IPS-NIHi11 (cell line): ENCODE results near the gene LRP2.
"Not testable (repeated sequence)": the region's sequence is repeated elsewhere in the genome, so short reads cannot be mapped to it uniquely, and the experiment has no call there.

Source experiments
- DNase-seq: peaks from one replicate; pipeline ENCODE4 v3.0.0; 2012; ENCODE audit warnings: mixed read lengths, low spot score

LRP2 gene

DNA sequence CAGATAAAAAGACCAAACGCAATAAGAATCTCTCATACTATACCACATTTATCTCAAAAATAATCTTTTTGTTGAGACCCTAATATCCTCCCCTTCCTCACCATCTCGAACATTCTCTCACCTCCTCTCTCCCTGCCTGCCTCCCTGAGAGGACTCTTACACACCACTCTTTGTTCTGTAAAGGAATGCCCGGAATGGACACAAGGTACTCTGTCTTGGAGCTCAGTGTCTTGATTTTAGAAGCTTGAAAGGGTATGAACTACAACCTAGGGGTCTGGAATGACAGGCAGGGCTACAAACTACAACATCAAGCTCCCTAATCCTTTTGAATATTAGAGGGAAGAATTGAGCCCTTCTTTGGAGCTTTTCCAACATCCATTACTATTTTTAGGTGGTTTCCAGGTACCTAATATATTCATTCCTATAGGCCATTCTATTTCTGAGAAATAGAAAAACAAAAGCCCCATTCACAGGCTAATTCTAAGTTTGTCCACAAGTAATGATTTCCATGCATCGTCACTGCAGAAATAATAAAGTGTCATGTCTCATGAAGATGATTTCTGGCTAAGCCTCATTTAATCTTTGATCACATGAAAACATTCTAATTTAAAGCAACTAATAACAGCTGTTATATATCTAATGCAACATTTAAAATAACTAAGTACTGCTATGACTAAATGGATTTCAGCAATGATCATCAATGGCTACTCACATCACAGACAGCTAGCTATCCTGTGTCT lies 60.6 kb downstream of the LRP2 start:
- no peak for DNase-seq

DNA sequence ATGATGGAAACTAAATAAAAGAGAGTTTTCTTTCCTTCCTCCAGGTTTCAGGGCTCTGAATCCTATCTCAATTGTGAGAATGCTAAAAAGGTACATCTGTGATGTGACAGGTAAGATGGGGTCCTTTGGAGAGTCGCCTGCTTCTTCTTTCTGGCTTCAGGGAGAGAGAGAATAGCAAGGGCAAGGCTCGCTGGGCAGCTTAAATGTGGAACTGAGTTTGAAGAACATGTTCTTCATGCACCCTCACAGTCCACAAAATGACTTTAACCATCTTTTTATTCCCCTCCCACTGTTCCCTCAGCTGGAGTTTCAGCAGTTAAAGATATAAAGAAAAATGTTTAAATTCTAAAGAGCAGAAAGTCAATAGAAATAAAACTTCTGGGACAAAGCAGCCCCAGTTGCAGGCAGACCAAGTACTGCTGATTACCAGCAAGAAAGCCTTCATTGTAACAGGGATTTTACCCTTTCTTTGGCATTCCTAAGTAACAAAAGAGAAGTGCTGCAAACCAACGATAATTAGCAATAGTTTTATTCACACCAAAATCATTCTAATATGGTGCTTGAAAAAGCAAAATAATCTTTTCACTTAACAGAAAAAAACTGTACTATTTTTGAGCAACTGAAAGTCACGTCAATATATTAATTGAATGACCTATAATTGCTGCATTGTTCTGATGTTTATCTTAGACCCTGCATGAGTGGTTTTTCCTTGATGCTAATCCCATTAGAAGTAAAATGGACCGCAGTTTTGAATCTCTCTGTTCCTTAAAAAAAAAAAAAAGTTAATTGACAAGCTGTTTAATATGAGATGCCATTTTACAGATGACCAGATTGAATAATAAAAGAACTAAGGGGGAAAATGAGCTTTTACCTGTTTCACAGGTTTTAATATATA lies 61.5 kb downstream of the LRP2 start:
- no peak for DNase-seq

DNA sequence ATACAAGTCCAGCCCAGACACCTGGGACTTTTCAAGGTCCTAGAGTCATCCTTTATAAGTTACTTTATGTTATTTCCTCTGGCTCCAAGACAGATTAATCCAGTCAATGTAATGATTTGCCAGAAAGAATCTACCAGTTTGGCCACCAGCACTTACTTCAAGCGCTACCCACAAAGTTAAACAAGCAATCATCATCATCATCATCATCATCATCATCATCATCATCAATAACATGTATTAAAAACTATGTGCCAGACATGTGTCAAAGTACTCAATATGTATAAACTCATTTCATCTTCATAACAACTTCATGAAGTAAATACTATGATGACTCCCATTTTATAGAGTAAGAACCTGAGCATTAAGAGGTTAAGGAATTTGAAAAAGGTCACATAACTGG lies 64.3 kb downstream of the LRP2 start:
- DNase-seq = no peak

DNA sequence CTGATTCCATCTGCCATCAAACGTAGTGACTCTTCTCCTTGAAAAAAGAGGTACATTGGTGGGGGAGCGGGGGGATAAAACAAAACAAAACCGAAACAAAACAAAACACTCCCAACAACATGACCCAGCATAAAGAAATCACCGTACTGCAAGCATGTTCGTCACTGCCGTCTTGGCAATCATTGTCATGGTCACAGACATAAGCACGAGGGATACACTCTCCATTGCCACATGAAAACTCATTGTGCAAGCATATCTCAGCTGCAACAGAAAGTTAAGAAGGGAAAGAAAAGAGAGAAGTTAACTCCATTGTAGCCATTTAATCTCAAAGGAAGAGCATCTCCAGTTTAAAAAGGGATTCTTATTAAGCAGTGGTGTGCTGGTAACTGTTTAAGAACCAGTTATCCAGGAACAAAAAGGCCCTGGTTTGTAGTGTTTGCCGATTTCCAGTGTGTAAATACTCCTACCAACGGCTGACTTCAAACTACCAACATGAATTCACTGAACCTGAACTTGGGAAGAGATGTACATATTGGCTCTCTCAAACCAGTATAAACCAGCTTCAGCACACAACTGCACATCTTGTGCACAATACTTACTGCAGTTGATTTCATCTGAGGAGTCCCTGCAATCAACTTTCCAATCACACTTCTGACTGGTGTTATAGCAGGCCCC lies 68.2 kb downstream of the LRP2 start:
- DNase-seq = no peak

DNA sequence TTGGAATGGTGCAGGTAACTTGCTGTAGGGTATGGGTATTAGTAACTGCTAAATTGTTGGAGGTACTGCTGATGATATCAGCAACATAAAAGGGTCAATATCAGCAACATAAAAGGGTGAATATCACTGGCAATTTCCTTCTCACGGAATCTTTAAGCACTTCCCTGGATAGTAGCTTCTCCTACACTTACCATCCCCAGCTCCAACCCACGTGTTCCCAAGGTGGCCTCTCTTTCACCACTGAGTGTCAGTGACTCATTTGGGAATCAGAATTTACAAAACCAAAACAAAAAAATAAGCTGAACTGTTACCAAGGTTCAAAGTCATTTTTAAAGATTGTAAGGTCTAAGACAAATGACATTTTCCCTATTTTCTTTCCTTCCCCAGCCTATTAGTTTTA lies 70.8 kb downstream of the LRP2 start:
- DNase-seq = no peak

- DNase-seq = no peak
These were observed 71.9 kb downstream of the LRP2 start for GRCh38 chr2:169290433-169290832.

DNA sequence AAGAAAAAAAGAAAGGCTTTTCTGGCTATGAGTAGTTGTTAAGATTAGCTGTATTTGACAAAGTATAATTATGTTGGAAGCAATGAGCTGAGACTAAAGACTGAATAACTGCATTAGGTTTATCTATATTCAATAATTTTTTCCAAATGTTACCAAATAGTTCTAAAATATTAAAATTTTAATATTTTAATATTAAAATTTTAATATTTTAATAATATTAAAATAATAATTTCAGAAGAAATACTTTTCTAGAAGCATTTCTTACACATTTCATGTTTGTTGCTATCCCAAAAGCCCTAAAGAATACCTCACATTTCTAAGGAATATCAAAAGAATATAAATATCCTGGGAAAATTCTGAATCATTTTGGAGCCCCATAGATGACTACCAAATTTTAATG lies 74.7 kb downstream of the LRP2 start:
- no peak for DNase-seq

DNA sequence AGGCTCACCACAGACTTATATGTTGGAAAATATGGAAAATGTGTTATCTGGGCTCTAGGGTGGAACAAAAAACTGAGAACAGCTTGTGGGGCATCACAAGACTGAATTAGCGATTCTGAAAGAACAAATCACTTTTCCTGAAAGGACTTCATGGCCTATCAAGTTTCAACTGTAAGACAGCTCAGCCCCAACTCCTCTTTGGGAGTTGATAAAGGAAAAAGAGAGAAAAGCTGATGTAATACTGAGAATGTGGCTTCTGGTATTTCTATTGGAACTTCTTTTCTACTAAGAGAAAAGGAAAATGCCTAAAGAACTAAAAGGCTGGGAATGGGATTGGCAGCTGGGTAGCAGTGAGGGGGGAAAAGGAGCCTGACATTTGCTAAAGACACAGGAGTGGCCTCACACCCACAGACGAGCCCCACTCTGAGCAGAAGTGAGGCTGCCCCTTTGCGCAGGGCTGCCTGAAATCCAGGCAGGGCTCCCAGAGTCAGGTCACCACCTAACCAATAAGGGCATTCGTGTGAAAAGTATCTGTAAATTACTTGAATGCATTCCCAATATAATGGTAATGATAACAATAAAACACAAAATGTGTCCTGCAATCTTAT lies 75.6 kb downstream of the LRP2 start:
- DNase-seq = no peak

GRCh38 chr2:169285531-169286235 lies 76.7 kb downstream of the LRP2 start:
- peak; percentile 50 for DNase-seq

GRCh38 chr2:169280502-169280901 lies 81.8 kb downstream of the LRP2 start:
- no peak for DNase-seq

DNA sequence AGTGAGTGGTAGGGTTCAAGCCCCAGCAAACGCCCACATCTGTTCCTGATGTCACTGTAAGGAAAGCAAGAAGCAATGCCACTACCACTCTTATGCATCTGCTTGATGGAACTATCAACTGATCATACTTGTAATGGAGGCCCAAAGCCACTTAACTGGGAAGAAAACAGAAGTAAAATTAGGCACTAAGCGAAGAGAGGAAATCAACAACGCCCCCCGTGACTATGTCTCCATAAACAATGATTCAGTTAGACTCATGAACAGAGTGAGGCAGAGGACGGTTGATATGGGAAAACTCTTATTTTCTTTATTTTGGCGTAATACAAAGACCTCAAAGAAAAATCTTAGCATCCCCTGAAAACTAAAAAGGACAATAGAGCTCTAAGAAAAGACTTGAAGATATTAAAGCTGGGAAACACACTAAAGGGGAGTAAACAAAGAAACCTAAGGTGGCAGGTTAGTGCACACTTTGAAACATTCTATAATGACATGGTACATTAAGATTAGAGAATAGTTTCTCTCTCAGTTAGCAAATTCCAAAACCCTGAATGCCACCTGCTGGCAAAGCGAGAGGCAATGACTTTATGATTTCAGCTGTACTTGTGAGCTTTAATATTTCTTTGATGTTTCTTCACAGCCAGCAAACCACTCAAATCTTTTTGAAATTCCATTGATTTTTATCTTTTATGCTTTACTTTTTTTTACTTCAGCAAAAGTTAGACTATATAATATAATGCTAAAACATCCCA lies 86.5 kb downstream of the LRP2 start:
- DNase-seq = no peak

DNA sequence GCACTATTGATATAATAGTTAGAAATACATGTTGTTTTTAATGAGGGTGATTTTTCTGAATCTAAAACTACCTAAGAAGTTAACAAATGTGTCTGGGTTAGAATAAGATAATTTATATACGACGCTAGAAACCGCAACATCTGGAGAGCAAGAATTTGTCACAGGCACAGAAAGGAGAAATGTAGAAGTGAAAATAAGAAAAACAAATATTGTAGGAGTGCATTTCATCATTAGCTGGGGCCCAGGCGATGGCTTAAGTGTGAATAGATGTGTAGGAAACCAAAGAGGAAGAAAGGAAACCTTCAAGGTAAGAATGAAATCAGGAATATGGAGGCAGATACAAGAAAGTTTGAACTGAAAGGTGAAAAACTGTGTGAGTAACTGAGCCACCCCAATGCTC lies 90.3 kb downstream of the LRP2 start:
- no peak for DNase-seq

GRCh38 chr2:169270574-169270973 lies 91.8 kb downstream of the LRP2 start:
- not testable (repeated sequence) for DNase-seq

DNA sequence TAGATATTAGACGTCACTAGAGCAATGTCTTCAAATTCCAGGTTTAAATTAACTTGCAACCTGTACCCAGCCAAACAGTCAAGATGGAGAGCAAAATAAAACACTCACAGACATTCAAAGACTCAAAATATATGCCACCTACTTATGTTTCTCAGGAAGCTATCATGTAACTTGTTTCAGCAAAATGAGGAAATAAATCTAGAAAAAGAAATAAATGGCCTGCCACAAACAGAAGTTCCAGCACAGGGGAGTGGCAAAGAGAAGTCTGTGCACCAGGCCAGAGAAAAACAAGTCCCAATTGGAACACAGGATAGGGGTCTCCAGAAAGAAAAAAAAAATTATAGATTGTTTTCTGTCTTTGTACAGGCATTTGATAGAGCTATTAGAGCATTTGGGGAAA lies 96.7 kb downstream of the LRP2 start:
- DNase-seq = no peak

- no peak for DNase-seq
These were observed 101.3 kb downstream of the LRP2 start for GRCh38 chr2:169260846-169261642.

DNA sequence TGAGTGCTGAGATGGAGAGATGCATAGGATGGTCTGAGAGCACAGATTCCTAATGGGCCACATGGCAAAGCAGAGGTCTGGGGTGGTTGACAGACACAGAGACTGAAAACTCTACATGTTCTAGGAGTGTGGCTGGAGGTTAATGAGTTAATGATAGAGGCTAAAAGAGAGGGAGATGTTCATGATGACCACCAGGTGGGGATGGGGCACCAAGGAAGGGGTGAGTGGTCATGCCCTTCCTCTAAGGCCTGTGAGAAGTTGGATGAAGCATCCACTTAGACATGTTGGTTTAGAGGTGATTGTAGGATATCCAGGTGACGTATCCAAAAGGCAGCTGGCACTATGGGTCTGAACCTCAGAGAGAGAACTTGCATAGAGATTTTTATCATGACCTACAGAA lies 102.1 kb downstream of the LRP2 start:
- peak; percentile 33 for DNase-seq

DNA sequence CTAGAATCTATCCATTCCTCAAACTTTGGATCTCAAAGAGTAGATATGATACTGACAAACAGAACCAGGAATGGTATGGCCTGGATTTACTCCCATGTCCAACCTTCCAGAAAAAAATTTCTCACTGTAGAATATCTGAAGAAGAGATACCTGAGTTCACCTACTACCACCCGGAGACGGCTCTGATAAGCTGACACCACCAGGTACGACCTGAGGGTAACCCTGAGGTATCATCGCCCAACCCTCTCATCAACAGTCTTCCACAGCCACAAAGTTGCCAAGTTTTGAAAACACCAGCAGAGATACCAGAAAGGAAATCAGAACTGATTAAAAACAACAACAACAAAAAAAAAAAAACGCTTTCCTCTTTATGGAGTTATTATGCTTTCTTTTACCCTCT lies 102.9 kb downstream of the LRP2 start:
- DNase-seq = no peak

GRCh38 chr2:169258045-169258601 lies 104.2 kb downstream of the LRP2 start:
- DNase-seq = no peak

DNA sequence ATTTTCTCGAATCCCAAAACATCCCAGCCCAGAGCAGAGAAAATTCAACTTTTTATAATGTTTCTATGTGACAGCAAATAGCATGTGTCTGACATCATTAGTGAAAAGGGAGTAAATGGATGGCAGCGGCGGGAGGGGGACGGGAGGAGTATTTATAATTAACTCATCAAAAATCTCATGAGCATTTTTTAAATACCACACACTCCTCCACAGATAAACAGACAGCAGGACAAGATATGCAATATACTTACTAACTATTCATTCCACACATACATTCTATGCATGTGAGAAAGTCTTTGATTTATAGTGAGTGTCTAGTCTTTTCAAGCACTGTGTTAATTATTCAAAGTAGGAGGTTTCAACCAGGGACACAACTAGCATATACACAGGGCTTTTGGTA lies 107.6 kb downstream of the LRP2 start:
- no peak for DNase-seq

DNA sequence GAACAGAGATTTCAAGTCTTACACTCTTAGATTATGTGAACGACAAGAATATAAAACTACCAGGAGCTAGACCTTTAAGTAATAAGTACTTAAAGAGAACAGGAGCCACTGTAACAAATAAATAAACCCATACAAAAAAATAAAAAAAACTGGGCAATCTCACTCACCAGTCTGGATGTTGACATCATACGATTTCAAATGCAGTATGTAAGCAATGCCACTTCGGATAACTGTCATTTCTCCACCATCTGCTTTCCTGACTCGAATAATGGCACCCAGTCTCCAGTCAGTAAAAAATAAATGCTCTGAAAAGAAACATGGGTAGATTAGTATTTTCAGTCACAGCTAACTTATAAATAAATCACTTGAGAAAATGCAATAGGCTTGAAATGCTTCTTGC lies 115.1 kb downstream of the LRP2 start:
- no peak for DNase-seq
